GM12878 (cell line): Measurements from ENCODE around the gene SOST. TPM values are rescaled to one million over a fixed set of nuclear protein-coding genes. Genes with fewer than 3 reads are reported as not detected.

ENCODE experiments used
- ATAC-seq: fragments of 200-7000 bp; cut with Tn5 transposase; 3 replicates; pipeline ENCODE4 v1.9.1; 2020; ENCODE audit warnings: mild to moderate bottlenecking, moderate library complexity
- BruUV-seq: library from RNA; stranded (reverse); fragments of 400-500 nt; replicated peaks from 2 replicates; lab custom pipeline; 2021; lab: Mats Ljungman, UMichigan
- CTCF ChIA-PET: fragments of 300-600 bp; sonication (Branson Sonifier 250); formaldehyde crosslinking; extraction: SDS; loops from one replicate; lab custom pipeline; 2021; ENCODE audit warnings: inconsistent platforms; lab: Yijun Ruan, JAX
- POLR2A ChIA-PET: fragments of 350-600 bp; formaldehyde crosslinking; extraction: SDS; loops from one replicate; lab custom pipeline; 2021; ENCODE audit warnings: inconsistent platforms; lab: Charles Lee
- RAD21 ChIA-PET: fragments of 300-600 bp; sonication (Branson Sonifier 250); formaldehyde crosslinking; loops from one replicate; lab custom pipeline; 2023; ENCODE audit warnings: antibody characterized with exemption; ENCODE audit not compliant: unreplicated experiment; lab: Charles Lee
- SMC1A ChIA-PET: fragments of 300-600 bp; sonication (Branson Sonifier 250); formaldehyde crosslinking; loops from one replicate; lab custom pipeline; 2023; ENCODE audit not compliant: unreplicated experiment, uncharacterized antibody; lab: Charles Lee
- DNase-seq: peaks from one replicate; pipeline ENCODE4 v3.0.0-alpha.2; 2011; ENCODE audit warnings: low read depth, low spot score
- FAIRE-seq: peaks from 3 replicates; lab custom pipeline; 2011; peaks lifted over from hg19 to GRCh38; lab: Jason Lieb, UNC
- H2AFZ ChIP-seq: 2 replicates; pipeline ENCODE4 v1.6.0; 2011; ENCODE audit warnings: low read depth, low read length, control low read depth; ENCODE audit not compliant: control insufficient read depth
- H3K27ac ChIP-seq: 2 replicates; pipeline ENCODE4 v1.5.1; 2011; ENCODE audit warnings: control low read depth; ENCODE audit not compliant: control insufficient read depth, insufficient read depth
- H3K27me3 ChIP-seq, 2 experiments: replicated peaks in 1 of 2; 2 replicates each; pipeline versions ENCODE4 v1.6.0 to v1.6.1; 2011; ENCODE audit warnings: low read length in 1 of 2; ENCODE audit not compliant: control insufficient read depth in 2 of 2, insufficient read depth in 2 of 2
- H3K36me3 ChIP-seq, 2 experiments: 2 replicates each; pipeline ENCODE4 v1.5.1; 2011; ENCODE audit warnings: low read length in 1 of 2; ENCODE audit not compliant: control insufficient read depth in 2 of 2, insufficient read depth in 2 of 2
- H3K4me1 ChIP-seq: 2 replicates; pipeline ENCODE4 v1.6.1; 2011; ENCODE audit warnings: mild to moderate bottlenecking, low read length, moderate library complexity, mixed read lengths; ENCODE audit not compliant: control insufficient read depth, insufficient read depth
- H3K4me2 ChIP-seq: 2 replicates; pipeline ENCODE4 v1.6.0; 2011; ENCODE audit warnings: control low read depth; ENCODE audit not compliant: control insufficient read depth, insufficient read depth
- H3K4me3 ChIP-seq: fragments of 200-600 bp; sonication (generic); 2 replicates; pipeline ENCODE4 v1.5.1; 2016
- H3K79me2 ChIP-seq: 2 replicates; pipeline ENCODE4 v1.6.0; 2011; ENCODE audit warnings: low read length; ENCODE audit not compliant: control insufficient read depth, insufficient read depth
- H3K9ac ChIP-seq: 2 replicates; pipeline ENCODE4 v1.8.0; 2011; ENCODE audit warnings: low read length, control low read depth, mixed read lengths; ENCODE audit not compliant: control insufficient read depth, insufficient read depth
- H3K9me3 ChIP-seq: replicated peaks from 3 replicates; pipeline ENCODE4 v1.5.1; 2011; ENCODE audit warnings: mild to moderate bottlenecking, low read length; ENCODE audit not compliant: control insufficient read depth, insufficient read depth
- H4K20me1 ChIP-seq: 2 replicates; pipeline ENCODE4 v1.6.0; 2011; ENCODE audit not compliant: control insufficient read depth, insufficient read depth
- ATF7 ChIP-seq: fragments of 450-650 bp; IDR thresholded peaks from 2 replicates; pipeline ENCODE4 v1.6.1; 2016; ENCODE audit warnings: low read depth, mild to moderate bottlenecking
- BACH1 ChIP-seq: fragments of 450-650 bp; IDR thresholded peaks from 2 replicates; pipeline ENCODE4 v1.6.1; 2017; ENCODE audit warnings: mild to moderate bottlenecking, borderline replicate concordance
- BHLHE40 ChIP-seq, 2 experiments: fragments of 450-650 bp in 1 of 2; IDR thresholded peaks; 2 replicates each; pipeline ENCODE4 v1.6.1; 2011 to 2017; ENCODE audit warnings: low read depth in 2 of 2, borderline replicate concordance in 1 of 2, improper control_type of control experiment in 1 of 2, low read length in 1 of 2, mild to moderate bottlenecking in 1 of 2
- CEBPZ ChIP-seq: fragments of 150-350 bp; IDR thresholded peaks from 2 replicates; pipeline ENCODE4 v1.6.1; 2016; ENCODE audit warnings: low read depth, low read length
- EGR1 ChIP-seq, 2 experiments: IDR thresholded peaks; 1 replicate in 1 of 2; 2 replicates in 1 of 2; pipeline ENCODE4 v1.6.1; 2011 to 2012; ENCODE audit warnings: low read depth in 2 of 2, low read length in 2 of 2, borderline replicate concordance in 1 of 2, mild to moderate bottlenecking in 1 of 2, moderate library complexity in 1 of 2
- FOXM1 ChIP-seq: IDR thresholded peaks from 2 replicates; pipeline ENCODE4 v1.6.1; 2012; ENCODE audit warnings: low read depth, mild to moderate bottlenecking, inconsistent platforms, low read length, moderate library complexity
- HCFC1 ChIP-seq: fragments of 150-350 bp; IDR thresholded peaks from 2 replicates; pipeline ENCODE4 v1.6.1; 2014; ENCODE audit warnings: low read length
- IKZF1 ChIP-seq: fragments of 450-650 bp; conservative IDR thresholded peaks from 2 replicates; pipeline ENCODE4 v1.6.1; 2017; ENCODE audit warnings: antibody characterized with exemption, mild to moderate bottlenecking
- IKZF2 ChIP-seq, 2 experiments: fragments of 450-650 bp; IDR thresholded peaks; 2 replicates each; pipeline ENCODE4 v1.6.1; 2017; ENCODE audit warnings: mild to moderate bottlenecking in 2 of 2, moderate library complexity in 2 of 2
- JUNB ChIP-seq: IDR thresholded peaks from 2 replicates; pipeline ENCODE4 v1.6.1; 2016; ENCODE audit warnings: antibody characterized with exemption, mild to moderate bottlenecking
- MEF2A ChIP-seq: IDR thresholded peaks from 2 replicates; pipeline ENCODE4 v1.6.1; 2011; ENCODE audit warnings: low read depth, mild to moderate bottlenecking, low read length, moderate library complexity; ENCODE audit not compliant: insufficient read depth
- NBN ChIP-seq: fragments of 450-650 bp; IDR thresholded peaks from 2 replicates; pipeline ENCODE4 v1.6.1; 2016
- NFXL1 ChIP-seq: fragments of 450-650 bp; IDR thresholded peaks from 2 replicates; pipeline ENCODE4 v1.6.1; 2017; ENCODE audit warnings: antibody characterized with exemption, mild to moderate bottlenecking, borderline replicate concordance
- SPI1 ChIP-seq: IDR thresholded peaks from 2 replicates; pipeline ENCODE4 v1.6.1; 2011; ENCODE audit warnings: low read depth, mild to moderate bottlenecking, low read length, moderate library complexity, borderline replicate concordance; ENCODE audit not compliant: insufficient read depth
- WGBS: methylation state at CpG from one replicate; pipeline ENCODE4 v1.1.6; 2016; ENCODE audit warnings: low lambda C conversion rate; ENCODE audit not compliant: insufficient replicate concordance, insufficient coverage; ENCODE audit errors: missing lambda C conversion rate; 5-methylcytosine and 5-hydroxymethylcytosine counted together
- in situ Hi-C: fragments of 300-500 bp; cut with MboI; formaldehyde crosslinking; loops from 9 replicates; pipeline ENCODE4 v1.14.3; 2018; ENCODE audit warnings: mixed read lengths
- intact Hi-C: fragments of 100-400 bp; cut with micrococcal nuclease; formaldehyde crosslinking; loops from one replicate; pipeline ENCODE4 v1.14.2; 2022; ENCODE audit not compliant: unreplicated experiment
- polyA plus RNA-seq, 11 experiments: library from polyadenylated mRNA; depleted of rRNA in 4 of 11; unstranded in 6 of 11; stranded (reverse) in 5 of 11; fragments of >200 nt; fragmentation: Nextera tagmentation in 4 of 11; fragmentation: Illumina TruSeq in 1 of 11; extraction: Ambion mirVana in 4 of 11; extraction: Trizol in 1 of 11; gene quantifications; 1 replicate in 1 of 11; 2 replicates in 10 of 11; pipeline versions ENCODE4 v1.2.1 to v1.2.3, GENCODE V29; 2011 to 2016; ENCODE audit warnings: inconsistent platforms in 2 of 11, missing spikeins in 2 of 11, low read depth in 1 of 11
- total RNA-seq, 4 experiments: library from RNA; depleted of rRNA in 3 of 4; stranded (reverse); fragments of >200 nt in 3 of 4; fragmentation: Illumina TruSeq in 1 of 4; extraction: Trizol in 1 of 4; gene quantifications; 2 replicates each; pipeline versions ENCODE4 v1.2.1 to v1.2.3, GENCODE V29; 2013 to 2021

SOST gene
- total and polyA plus RNA-seq, 10 of the 15 experiments (the other 5 are each of a cell fraction or from before 2014, with no cell fraction given): not detected

- 0 out of 3 replicates have a peak, but pooled peaks of 1 of the 2 experiments have one; percentile 22 for TF ChIP-seq EGR1 (IDR thresholded peaks at IDR 0.05; ENCODE audit: borderline replicate concordance in 1 of 2, low read depth in 2 of 2, low read length in 2 of 2)
- peak; percentile 64 for TF ChIP-seq HCFC1
- no peak for TF ChIP-seq MEF2A
- peak; percentile 25; the same call in 1 of the 2 replicates for TF ChIP-seq NBN
- TF ChIP-seq, all 136 proteins: peak for 30
Observed at GRCh38 chr17:43720311-43721060, 38.1 kb downstream of the SOST start (continued).

- Histone ChIP-seq H3K4me1 (peaks cover 10% of the 10 kb centered on the region), H3K27ac (no peak overlapping the region), H3K27me3 (peaks cover 2 to 3% of the 10 kb centered on the region in 2 experiments; a peak in 3 of 4 replicates), H3K36me3 (no peaks in the 10 kb centered on the region), H3K4me2 (no peak overlapping the region; the same call in 1 of the 2 replicates), H4K20me1 (no peaks in the 10 kb centered on the region), H3K4me3 (no peak overlapping the region), H3K9ac (no peak overlapping the region), H2AFZ (peak overlapping the region; percentile 15; the same call in 1 of the 2 replicates), H3K9me3 (no peaks in the 10 kb centered on the region), H3K79me2 (no peaks in the 10 kb centered on the region)
- CTCF ChIA-PET: interaction anchor here (1.1 kb wide), 1 partner anchor 41 kb away, joined by 3 read pairs; no protein-coding TSS in a partner anchor
- POLR2A ChIA-PET: no interaction called here
- SMC1A ChIA-PET: no interaction called here
- BruUV-seq: no TSS peak
- WGBS: 33% methylated on average over 3 of the region's 3 CpGs
- FAIRE-seq (peak; percentile 75), DNase-seq (no peak), ATAC-seq (peak; percentile 22)
- intact Hi-C loops: no loop called here
- TF ChIP-seq BACH1: peak; percentile 73; the same call in 1 of the 2 replicates
- no peak for TF ChIP-seq NFXL1
- TF ChIP-seq FOXM1: peak; percentile 20; the same call in 1 of the 2 replicates
- 0 out of 2 replicates have a peak, but pooled peaks have one; percentile 8 for TF ChIP-seq IKZF1
- TF ChIP-seq JUNB: peak; percentile 35
- peak; percentile 31 to 34; a peak in 1 of 4 replicates for TF ChIP-seq IKZF2 (IDR thresholded peaks at IDR 0.05)
- TF ChIP-seq BHLHE40 (IDR thresholded peaks at IDR 0.05; ENCODE audit: borderline replicate concordance in 1 of 2, low read depth in 2 of 2, low read length in 1 of 2): no peak
- peak; percentile 72; the same call in 1 of the 2 replicates for TF ChIP-seq SPI1
- TF ChIP-seq ATF7: 0 out of 2 replicates have a peak, but pooled peaks have one; percentile 13
- no peak for TF ChIP-seq CEBPZ
- in situ Hi-C loops: no loop called here
- RAD21 ChIA-PET: no interaction called here
Observed at GRCh38 chr17:43719578-43719977, 39.0 kb downstream of the SOST start.
